OCI-M2 (cell line): ENCODE data around the gene TMEM184A.

Experiments
- DNase-seq: peaks from one replicate; lab custom pipeline; 2025; ENCODE audit not compliant: unreplicated experiment; lab: John Stamatoyannopoulos, UW

The TMEM184A gene

GRCh38 chr7:1569016-1569415, 13.0 kb upstream of the TMEM184A start:
- no peak for DNase-seq

GRCh38 chr7:1567896-1568510, 12.0 kb upstream of the TMEM184A start:
- DNase-seq, result no peak

- no peak for DNase-seq
Observed at GRCh38 chr7:1567049-1567771, 11.2 kb upstream of the TMEM184A start.

GRCh38 chr7:1566687-1567048, 10.7 kb upstream of the TMEM184A start:
- no peak for DNase-seq

GRCh38 chr7:1564603-1565022, 8.6 kb upstream of the TMEM184A start:
- no peak for DNase-seq

- DNase-seq, result no peak
Observed at GRCh38 chr7:1563981-1564602, 8.1 kb upstream of the TMEM184A start.

- no peak for DNase-seq
Observed at GRCh38 chr7:1562597-1563051, 6.6 kb upstream of the TMEM184A start.

GRCh38 chr7:1562116-1562515, 6.1 kb upstream of the TMEM184A start:
- no peak for DNase-seq

- DNase-seq, result no peak
Observed at GRCh38 chr7:1561036-1561940, 5.3 kb upstream of the TMEM184A start.

GRCh38 chr7:1560620-1561031, 4.6 kb upstream of the TMEM184A start:
- no peak for DNase-seq

- DNase-seq, result no peak
Observed at GRCh38 chr7:1559626-1560590, 3.9 kb upstream of the TMEM184A start.

- DNase-seq, result no peak
Observed at GRCh38 chr7:1558841-1559625, 3.0 kb upstream of the TMEM184A start.

- DNase-seq, result no peak
Observed at GRCh38 chr7:1558181-1558811, 2.3 kb upstream of the TMEM184A start.

- DNase-seq, result no peak
Observed at GRCh38 chr7:1557771-1558170, 1.8 kb upstream of the TMEM184A start.

- no peak for DNase-seq
Observed at GRCh38 chr7:1557006-1557405, 1.0 kb upstream of the TMEM184A start.

GRCh38 chr7:1555046-1555812, 776 bp downstream of the TMEM184A start:
- no peak for DNase-seq

GRCh38 chr7:1554333-1555045, 1.5 kb downstream of the TMEM184A start:
- no peak for DNase-seq
